Immature natural killer cell (primary cell): ENCODE results near the gene CDK5RAP3. TPM values are rescaled to one million over a fixed set of nuclear protein-coding genes. Genes with fewer than 3 reads are reported as not detected.
A peak's percentile ranks its signal among the peaks of the same experiment; 100 is the strongest.
"Not testable (repeated sequence)": the region's sequence is repeated elsewhere in the genome, so short reads cannot be mapped to it uniquely, and the experiment has no call there.

ENCODE experiments used
- DNase-seq, 3 donors: peaks; one replicate each; pipeline ENCODE4 v3.0.0; 2022; ENCODE audit warnings: mixed read lengths in 1 of 3
- H3K27ac Mint-ChIP-seq, 6 donors: one replicate each; pipeline ENCODE4 v1.8.0; 2020; ENCODE audit warnings: mixed read lengths in 6 of 6, mild to moderate bottlenecking in 5 of 6, inconsistent platforms in 4 of 6, moderate library complexity in 3 of 6
- H3K27me3 Mint-ChIP-seq, 3 donors: one replicate each; pipeline ENCODE4 v1.8.0; 2020 to 2021; ENCODE audit warnings: low read depth in 3 of 3, mild to moderate bottlenecking in 3 of 3, mixed read lengths in 3 of 3, moderate library complexity in 3 of 3, inconsistent platforms in 1 of 3
- H3K36me3 Mint-ChIP-seq, 3 donors: one replicate each; pipeline ENCODE4 v1.8.0; 2020; ENCODE audit warnings: mixed read lengths in 3 of 3, inconsistent platforms in 2 of 3, mild to moderate bottlenecking in 2 of 3
- H3K4me1 Mint-ChIP-seq, 2 donors: one replicate each; pipeline ENCODE4 v1.8.0; 2020; ENCODE audit warnings: inconsistent platforms in 2 of 2, mild to moderate bottlenecking in 2 of 2, mixed read lengths in 2 of 2, moderate library complexity in 1 of 2
- H3K4me3 Mint-ChIP-seq, 5 donors: one replicate each; pipeline ENCODE4 v1.8.0; 2020; ENCODE audit warnings: mild to moderate bottlenecking in 5 of 5, mixed read lengths in 5 of 5, inconsistent platforms in 3 of 5, moderate library complexity in 3 of 5
- H3K9me3 Mint-ChIP-seq, 6 donors: one replicate each; pipeline ENCODE4 v1.8.0; 2020; ENCODE audit warnings: mild to moderate bottlenecking in 6 of 6, mixed read lengths in 6 of 6, inconsistent platforms in 4 of 6, moderate library complexity in 3 of 6
- polyA plus RNA-seq, 3 donors: library from polyadenylated mRNA; unstranded; fragments of 300-500 nt; fragmentation: Illumina TruSeq; gene quantifications; one replicate each; pipeline ENCODE4 v1.2.3, GENCODE V29; 2021

CDK5RAP3 gene, protein sequence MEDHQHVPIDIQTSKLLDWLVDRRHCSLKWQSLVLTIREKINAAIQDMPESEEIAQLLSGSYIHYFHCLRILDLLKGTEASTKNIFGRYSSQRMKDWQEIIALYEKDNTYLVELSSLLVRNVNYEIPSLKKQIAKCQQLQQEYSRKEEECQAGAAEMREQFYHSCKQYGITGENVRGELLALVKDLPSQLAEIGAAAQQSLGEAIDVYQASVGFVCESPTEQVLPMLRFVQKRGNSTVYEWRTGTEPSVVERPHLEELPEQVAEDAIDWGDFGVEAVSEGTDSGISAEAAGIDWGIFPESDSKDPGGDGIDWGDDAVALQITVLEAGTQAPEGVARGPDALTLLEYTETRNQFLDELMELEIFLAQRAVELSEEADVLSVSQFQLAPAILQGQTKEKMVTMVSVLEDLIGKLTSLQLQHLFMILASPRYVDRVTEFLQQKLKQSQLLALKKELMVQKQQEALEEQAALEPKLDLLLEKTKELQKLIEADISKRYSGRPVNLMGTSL
- polyA plus RNA-seq: 10 to 100 TPM; 66.3 to 97.2 (median 84.0) TPM

GRCh38 chr17:47970725-47971499 lies at the start of gene CDK5RAP3:
Gene CDK5RAP3 (plus strand): TSS chr17:47971113. CDS start chr17:47971147, 34 bp downstream.
- DNase-seq: peak; percentile 99
- H3K4me1 Mint-ChIP-seq: peaks cover 27 to 39% of the 10 kb centered on the region in 2 donors
- H3K36me3 Mint-ChIP-seq: peaks cover 4 to 21% (median 10%) of the 10 kb centered on the region in 3 donors
- H3K4me3 Mint-ChIP-seq: peak within 1 kb of the TSS; percentile 98 to 100 (median 99)
- no peaks in the 10 kb centered on the region for H3K9me3 Mint-ChIP-seq
- peaks cover 3 to 5% (median 4%) of the 10 kb centered on the region in 3 donors for H3K27me3 Mint-ChIP-seq
- H3K27ac Mint-ChIP-seq: peak within 1 kb of the TSS; percentile 73 to 97 (median 93)

- H3K36me3 Mint-ChIP-seq: peaks cover 18 to 50% (median 25%) of the 10 kb centered on the region in 3 donors
- H3K27me3 Mint-ChIP-seq: peaks cover 0 to 4% (median 0%) of the 10 kb centered on the region in 3 donors
- no peak overlapping the region for H3K27ac Mint-ChIP-seq
- no peaks in the 10 kb centered on the region for H3K9me3 Mint-ChIP-seq
- DNase-seq: no peak
- no peak overlapping the region for H3K4me3 Mint-ChIP-seq
- no peaks in the 10 kb centered on the region for H3K4me1 Mint-ChIP-seq
These were observed 45.9 kb upstream of the CDK5RAP3 start for GRCh38 chr17:47924785-47925677.

- Mint-ChIP-seq H3K36me3 (peaks cover 16 to 52% (median 26%) of the 10 kb centered on the region in 3 donors), H3K9me3 (no peaks in the 10 kb centered on the region), H3K4me3 (no peak overlapping the region), H3K27ac (no peak overlapping the region), H3K4me1 (no peaks in the 10 kb centered on the region), H3K27me3 (peaks cover 0 to 4% (median 0%) of the 10 kb centered on the region in 3 donors)
- DNase-seq: no peak
These were observed 45.3 kb upstream of the CDK5RAP3 start for GRCh38 chr17:47925678-47925988.

- Mint-ChIP-seq H3K4me3 (no peak overlapping the region), H3K27ac (no peak overlapping the region), H3K9me3 (no peaks in the 10 kb centered on the region), H3K27me3 (peaks cover 0 to 4% (median 0%) of the 10 kb centered on the region in 3 donors), H3K36me3 (peaks cover 13 to 41% (median 19%) of the 10 kb centered on the region in 3 donors), H3K4me1 (no peaks in the 10 kb centered on the region)
- DNase-seq: no peak
These were observed 43.0 kb upstream of the CDK5RAP3 start for GRCh38 chr17:47927821-47928400.

DNA sequence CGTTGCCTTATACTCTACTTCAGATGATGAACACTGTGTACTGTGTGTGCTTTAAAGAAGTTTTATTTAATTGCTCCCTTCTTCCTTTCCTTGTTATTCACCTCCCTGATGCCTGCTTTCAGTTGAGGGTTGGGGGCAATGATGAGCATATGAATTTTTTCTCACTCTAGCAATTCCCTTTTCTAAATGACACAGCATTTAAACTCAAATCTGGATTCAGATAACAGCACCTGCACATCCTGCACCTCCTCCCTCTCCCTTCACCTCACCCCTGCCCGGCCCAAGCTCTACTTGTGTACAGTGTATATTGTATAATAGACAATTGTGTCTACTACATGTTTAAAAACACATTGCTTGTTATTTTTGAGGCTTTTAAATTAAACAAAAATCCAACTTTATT lies 42.5 kb upstream of the CDK5RAP3 start:
- Mint-ChIP-seq H3K27me3 (peaks cover 0 to 4% (median 0%) of the 10 kb centered on the region in 3 donors), H3K9me3 (no peaks in the 10 kb centered on the region), H3K36me3 (peaks cover 13 to 37% (median 19%) of the 10 kb centered on the region in 3 donors), H3K4me3 (no peak overlapping the region), H3K4me1 (no peaks in the 10 kb centered on the region), H3K27ac (no peak overlapping the region)
- no peak for DNase-seq

DNA sequence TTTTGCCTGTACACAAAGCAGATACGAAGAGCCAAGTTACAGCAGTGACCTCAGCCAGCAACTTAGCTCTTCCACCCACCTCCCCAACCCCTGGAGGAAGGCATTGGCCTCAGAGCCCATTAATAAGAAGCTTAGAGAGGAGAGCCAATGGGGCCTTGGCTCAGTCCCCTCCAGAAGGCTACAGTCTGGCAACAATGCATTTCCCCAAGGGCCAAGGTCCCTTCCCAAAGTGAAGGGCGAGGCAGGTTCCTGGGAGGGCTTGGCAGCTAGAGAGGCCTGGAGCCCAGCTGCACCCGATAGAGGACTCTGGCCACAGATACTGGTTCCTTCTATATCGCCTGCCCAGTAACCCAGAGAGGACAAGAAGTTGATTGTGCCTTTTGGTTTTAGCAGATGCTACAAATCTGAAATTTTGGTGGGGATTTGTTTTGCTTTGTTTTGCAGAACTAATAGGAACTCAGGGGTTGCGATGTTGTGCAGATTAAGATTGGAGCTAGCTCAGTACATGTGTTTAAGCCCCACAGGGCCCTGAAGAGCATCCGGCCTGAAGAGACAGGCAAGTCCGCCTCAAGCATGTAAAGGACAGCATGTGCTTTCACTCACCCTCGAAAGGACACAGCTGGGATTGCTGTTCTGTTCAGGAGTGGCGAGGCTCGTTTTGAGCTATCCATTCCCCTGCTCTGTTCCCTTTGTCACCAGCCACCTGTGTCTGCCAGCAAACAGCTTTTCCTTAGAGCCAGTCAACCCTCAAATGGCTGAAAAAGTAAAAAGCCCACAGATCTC lies 41.5 kb upstream of the CDK5RAP3 start:
- no peak for DNase-seq
- no peaks in the 10 kb centered on the region for H3K9me3 Mint-ChIP-seq
- peaks cover 13 to 30% (median 19%) of the 10 kb centered on the region in 3 donors for H3K36me3 Mint-ChIP-seq

GRCh38 chr17:47931848-47932247 lies 39.1 kb upstream of the CDK5RAP3 start:
- Mint-ChIP-seq H3K9me3 (no peaks in the 10 kb centered on the region), H3K27ac (peak overlapping the region in 4 of 6 donors; percentile 30 to 77 (median 54)), H3K4me1 (no peaks in the 10 kb centered on the region), H3K4me3 (no peak overlapping the region), H3K27me3 (peaks cover 0 to 5% (median 0%) of the 10 kb centered on the region in 3 donors), H3K36me3 (peaks cover 7 to 17% (median 13%) of the 10 kb centered on the region in 3 donors)
- no peak for DNase-seq

More for the DNA sequence above, 41.5 kb upstream of the CDK5RAP3 start:
- Mint-ChIP-seq H3K4me3 (no peak overlapping the region), H3K27me3 (peaks cover 0 to 4% (median 0%) of the 10 kb centered on the region in 3 donors), H3K4me1 (no peaks in the 10 kb centered on the region), H3K27ac (no peak overlapping the region)

DNA sequence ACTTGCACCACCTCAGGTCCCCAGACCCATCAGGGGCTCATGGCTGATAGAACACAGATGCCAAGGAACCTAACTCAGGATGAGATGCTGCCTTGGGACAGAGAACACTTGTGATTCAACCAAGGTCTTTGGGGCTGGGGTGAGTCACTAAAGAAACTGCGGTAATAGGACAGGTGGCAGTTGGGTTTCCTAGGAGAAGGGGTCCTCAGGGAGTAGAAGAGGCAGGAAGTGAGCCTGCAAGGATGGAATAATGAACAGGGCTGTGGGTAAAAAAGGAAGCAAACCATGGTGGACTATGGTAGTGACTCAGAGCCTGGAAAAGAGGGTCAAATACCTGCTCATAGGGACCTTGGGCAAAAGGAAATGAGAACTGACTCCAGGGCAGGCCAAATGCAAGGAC lies 36.1 kb upstream of the CDK5RAP3 start:
- DNase-seq: no peak
- Mint-ChIP-seq H3K36me3 (peaks cover 0 to 5% (median 3%) of the 10 kb centered on the region in 3 donors), H3K4me1 (no peaks in the 10 kb centered on the region), H3K4me3 (no peak overlapping the region), H3K27ac (no peak overlapping the region), H3K9me3 (no peaks in the 10 kb centered on the region), H3K27me3 (peaks cover 0 to 2% (median under 1%) of the 10 kb centered on the region in 3 donors)

- H3K9me3 Mint-ChIP-seq, H3K27me3 Mint-ChIP-seq, H3K4me1 Mint-ChIP-seq, H3K4me3 Mint-ChIP-seq, H3K36me3 Mint-ChIP-seq, H3K27ac Mint-ChIP-seq, DNase-seq: not testable (repeated sequence)
These were observed 35.4 kb upstream of the CDK5RAP3 start for GRCh38 chr17:47935468-47935867.

DNA sequence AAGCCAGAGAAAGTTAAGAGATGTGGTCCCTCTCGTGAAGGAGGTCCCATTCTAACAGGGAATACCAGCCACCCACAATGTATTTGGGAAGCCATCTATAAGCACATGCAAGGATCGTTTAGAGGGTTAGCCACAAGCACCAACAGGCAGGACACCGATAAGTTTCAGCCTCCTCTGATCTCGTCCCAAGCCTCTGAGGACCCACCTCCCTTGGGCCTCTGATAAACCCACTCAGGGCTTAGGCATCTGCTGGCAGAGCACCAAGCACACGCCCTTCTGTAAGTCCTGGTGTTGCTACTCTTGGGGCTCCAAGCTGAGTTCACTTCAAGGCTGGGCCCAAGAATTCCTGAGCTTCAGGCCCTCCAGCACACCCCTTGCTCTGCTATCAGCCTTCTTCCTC lies 35.0 kb upstream of the CDK5RAP3 start:
- Mint-ChIP-seq H3K36me3 (no peaks in the 10 kb centered on the region), H3K27me3 (peaks cover 0 to 2% (median 1%) of the 10 kb centered on the region in 3 donors), H3K4me3 (no peak overlapping the region), H3K9me3 (no peaks in the 10 kb centered on the region), H3K4me1 (peaks cover 2% of the 10 kb centered on the region in 2 donors), H3K27ac (no peak overlapping the region)
- no peak for DNase-seq

GRCh38 chr17:47937941-47938340 lies 33.0 kb upstream of the CDK5RAP3 start:
- no peaks in the 10 kb centered on the region for H3K9me3 Mint-ChIP-seq
- no peak for DNase-seq
- H3K4me3 Mint-ChIP-seq: no peak overlapping the region
- H3K4me1 Mint-ChIP-seq: peaks cover 14 to 15% of the 10 kb centered on the region in 2 donors
- H3K27me3 Mint-ChIP-seq: peaks cover 0 to 6% (median 5%) of the 10 kb centered on the region in 3 donors
- no peaks in the 10 kb centered on the region for H3K36me3 Mint-ChIP-seq
- no peak overlapping the region for H3K27ac Mint-ChIP-seq
